Psoas muscle (tissue), 8 donors: ENCODE results near the gene FRAS1. TPM values are rescaled to one million over a fixed set of nuclear protein-coding genes. Genes with fewer than 3 reads are reported as not detected.

Experiments
- ATAC-seq, 4 donors: fragments of 200-7000 bp; cut with Tn5 transposase; one replicate each; pipeline ENCODE4 v1.9.1; 2020; ENCODE audit warnings: moderate library complexity in 3 of 4, mild to moderate bottlenecking in 2 of 4
- DNase-seq, 2 donors: peaks; one replicate each; pipeline ENCODE4 v3.0.0-alpha.2; 2020
- H3K27ac ChIP-seq: fragments of 200-600 bp; one replicate; pipeline ENCODE4 v1.8.0; 2022
- H3K27me3 ChIP-seq, 3 donors: fragments of 200-600 bp in 1 of 3; one replicate each; pipeline versions ENCODE4 v1.6.1 to v1.8.0; 2013 to 2022; ENCODE audit warnings: low read length in 2 of 3, mild to moderate bottlenecking in 2 of 3, moderate library complexity in 1 of 3; ENCODE audit not compliant: insufficient read depth in 3 of 3
- H3K36me3 ChIP-seq, 2 donors: fragments of 200-600 bp in 1 of 2; one replicate each; pipeline versions ENCODE4 v1.6.1 to v1.8.0; 2013 to 2022; ENCODE audit warnings: low read depth in 1 of 2, mild to moderate bottlenecking in 1 of 2, moderate library complexity in 1 of 2; ENCODE audit not compliant: insufficient read depth in 1 of 2
- H3K4me1 ChIP-seq: fragments of 200-600 bp; one replicate; pipeline ENCODE4 v1.8.0; 2022
- H3K4me3 ChIP-seq: fragments of 200-600 bp; one replicate; pipeline ENCODE4 v1.8.0; 2022; ENCODE audit warnings: mild to moderate bottlenecking
- H3K9me3 ChIP-seq: fragments of 200-600 bp; one replicate; pipeline ENCODE4 v1.8.0; 2022
- CTCF ChIP-seq: fragments of 200-600 bp; IDR thresholded peaks from one replicate; pipeline ENCODE4 v1.8.0; 2022; ENCODE audit warnings: antibody characterized with exemption
- WGBS, 3 donors: extraction: QIAGEN DNeasy Blood & Tissue Kit; methylation state at CpG; one replicate each; pipeline versions ENCODE4 v1.1.6 to v1.1.7; 2013; 5-methylcytosine and 5-hydroxymethylcytosine counted together
- intact Hi-C, 2 donors: fragments of 100-400 bp; cut with DNase I; formaldehyde crosslinking; loops; one replicate each; pipeline versions ENCODE4 v1.11.0 to v1.14.2; 2022
- polyA plus RNA-seq, 3 donors: library from polyadenylated mRNA; stranded (reverse); fragments of 200-250 nt; gene quantifications; one replicate each; pipeline ENCODE4 v1.2.3, GENCODE V29; 2013
- total RNA-seq, 4 donors: library from RNA; stranded (reverse); fragmentation: NEBNext Ultra II Directional in 2 of 4; extraction: Animal tissue kit (Norgen Biotek cat#: 25700) in 2 of 4; gene quantifications; one replicate each; pipeline versions ENCODE4 v1.2.1 to v1.2.4, GENCODE V29; 2021 to 2023
- donor health status: healthy with polysubstance abuse.
- donor health status: DM: no; HTN: no; CAD: no; lungs with moderate emphysema.
- donor health status: Bipolar disorder and iron deficiency.
- donor health status: healthy.
- donor health status: DM: yes; HTN: yes; CAD: no.
- donor health status: DM: no; HTN: no; CAD: no.
- donor health status: DM: no; HTN: no; CAD: no.
- donor health status: DM: yes; HTN: yes; CAD: no.

FRAS1 gene
- total and polyA plus RNA-seq, 7 donors = 0.08 to 3.0 (median 0.42) TPM

- Histone ChIP-seq H3K27ac (no peak overlapping the region), H3K4me3 (no peak overlapping the region), H3K9me3 (no peaks in the 10 kb centered on the region), H3K4me1 (peaks cover 2% of the 10 kb centered on the region), H3K27me3 (no peaks in the 10 kb centered on the region), H3K36me3 (no peaks in the 10 kb centered on the region)
- intact Hi-C loops = no loop called here
- TF ChIP-seq CTCF = no peak
- 49 to 62% (median 50%) methylated on average over 8 of the region's 8 CpGs for WGBS, 3 donors
- ATAC-seq (no peak), DNase-seq (no peak)
These were observed 79.3 kb downstream of the FRAS1 start for GRCh38 chr4:78136109-78137081.

GRCh38 chr4:78137532-78137931 is 80.4 kb downstream of the FRAS1 start:
- WGBS, 3 donors = 91 to 97% (median 97%) methylated on average over 1 of the region's 1 CpG
- H3K27me3 ChIP-seq = no peaks in the 10 kb centered on the region
- ATAC-seq (no peak), DNase-seq (no peak)
- intact Hi-C loops = no loop called here
- peaks cover 2% of the 10 kb centered on the region for H3K4me1 ChIP-seq
- H3K36me3 ChIP-seq = no peaks in the 10 kb centered on the region
- H3K9me3 ChIP-seq = no peaks in the 10 kb centered on the region
- TF ChIP-seq CTCF = no peak
- H3K4me3 ChIP-seq = no peak overlapping the region
- no peak overlapping the region for H3K27ac ChIP-seq

- WGBS, 3 donors = 93 to 99% (median 97%) methylated on average over 3 of the region's 3 CpGs
- H3K4me1 ChIP-seq = peaks cover 2% of the 10 kb centered on the region
- no peak overlapping the region for H3K4me3 ChIP-seq
- DNase-seq (no peak), ATAC-seq (no peak)
- H3K27me3 ChIP-seq = no peaks in the 10 kb centered on the region
- intact Hi-C loops = no loop called here
- H3K36me3 ChIP-seq = no peaks in the 10 kb centered on the region
- H3K27ac ChIP-seq = no peak overlapping the region
- no peaks in the 10 kb centered on the region for H3K9me3 ChIP-seq
- no peak for TF ChIP-seq CTCF
These were observed 81.1 kb downstream of the FRAS1 start for GRCh38 chr4:78138252-78138651.

- 96 to 100% (median 100%) methylated on average over 2 of the region's 2 CpGs for WGBS, 3 donors
- no peaks in the 10 kb centered on the region for H3K9me3 ChIP-seq
- ATAC-seq (no peak), DNase-seq (no peak)
- H3K4me3 ChIP-seq = no peak overlapping the region
- H3K27me3 ChIP-seq = no peaks in the 10 kb centered on the region
- no peaks in the 10 kb centered on the region for H3K4me1 ChIP-seq
- H3K36me3 ChIP-seq = no peaks in the 10 kb centered on the region
- TF ChIP-seq CTCF = no peak
- intact Hi-C loops = no loop called here
- H3K27ac ChIP-seq = no peak overlapping the region
These were observed 86.5 kb downstream of the FRAS1 start for GRCh38 chr4:78143634-78144033.
